Osteoblast (primary cell): ENCODE results near the gene MYOM3. TPM values are rescaled to one million over a fixed set of nuclear protein-coding genes. Genes with fewer than 3 reads are reported as not detected.
"Not testable (repeated sequence)": the region's sequence is repeated elsewhere in the genome, so short reads cannot be mapped to it uniquely, and the experiment has no call there.

Experiments
- DNase-seq: peaks from one replicate; pipeline ENCODE4 v3.0.0; 2011; ENCODE audit warnings: low spot score, mixed read lengths; ENCODE audit not compliant: insufficient read length; ENCODE audit errors: missing footprints
- H2AFZ ChIP-seq: 2 replicates; pipeline ENCODE4 v1.6.0; 2011; ENCODE audit warnings: mild to moderate bottlenecking, low read length
- H3K27ac ChIP-seq: 2 replicates; pipeline ENCODE4 v1.5.1; 2011; ENCODE audit warnings: mild to moderate bottlenecking, low read depth, low read length, moderate library complexity
- H3K27me3 ChIP-seq: 2 replicates; pipeline ENCODE4 v1.6.0; 2012; ENCODE audit warnings: mild to moderate bottlenecking, control low read depth, inconsistent platforms, low read length, moderate library complexity; ENCODE audit not compliant: insufficient read depth
- H3K36me3 ChIP-seq: 2 replicates; pipeline ENCODE4 v1.5.1; 2011; ENCODE audit warnings: mild to moderate bottlenecking, low read length, control low read depth, moderate library complexity; ENCODE audit not compliant: insufficient read depth
- H3K4me1 ChIP-seq: 2 replicates; pipeline ENCODE4 v1.5.1; 2011; ENCODE audit warnings: mild to moderate bottlenecking, low read length, control low read depth, moderate library complexity; ENCODE audit not compliant: insufficient read depth
- H3K4me2 ChIP-seq: 2 replicates; pipeline ENCODE4 v1.6.0; 2011; ENCODE audit warnings: mild to moderate bottlenecking, low read length; ENCODE audit not compliant: insufficient read depth
- H3K4me3 ChIP-seq: fragments of 200-600 bp; sonication (generic); 3 replicates; pipeline ENCODE4 v1.5.1; 2012; ENCODE audit warnings: mild to moderate bottlenecking, low read length, inconsistent platforms; ENCODE audit not compliant: insufficient read depth
- H3K79me2 ChIP-seq: 2 replicates; pipeline ENCODE4 v1.6.0; 2012; ENCODE audit warnings: mild to moderate bottlenecking, low read length, control low read depth, inconsistent platforms; ENCODE audit not compliant: insufficient read depth
- H3K9me3 ChIP-seq: 2 replicates; pipeline ENCODE4 v1.5.1; 2011; ENCODE audit warnings: low read depth, low read length, control low read depth
- H4K20me1 ChIP-seq: 2 replicates; pipeline ENCODE4 v1.6.0; 2012; ENCODE audit warnings: mild to moderate bottlenecking, low read length, control low read depth; ENCODE audit not compliant: insufficient read depth
- total RNA-seq: library from RNA; depleted of rRNA; stranded (reverse); fragments of >200 nt; gene quantifications from 2 replicates; pipeline ENCODE4 v1.2.3, GENCODE V29; 2012
- TF ChIP-seq, protein P1 (sequence below): IDR thresholded peaks from 2 replicates; pipeline ENCODE4 v1.5.1; 2011; ENCODE audit warnings: mild to moderate bottlenecking, low read depth, low read length, moderate library complexity; ENCODE audit errors: extremely low read depth

The MYOM3 gene
- total RNA-seq, 1 donor, result under 0.01 TPM

DNA sequence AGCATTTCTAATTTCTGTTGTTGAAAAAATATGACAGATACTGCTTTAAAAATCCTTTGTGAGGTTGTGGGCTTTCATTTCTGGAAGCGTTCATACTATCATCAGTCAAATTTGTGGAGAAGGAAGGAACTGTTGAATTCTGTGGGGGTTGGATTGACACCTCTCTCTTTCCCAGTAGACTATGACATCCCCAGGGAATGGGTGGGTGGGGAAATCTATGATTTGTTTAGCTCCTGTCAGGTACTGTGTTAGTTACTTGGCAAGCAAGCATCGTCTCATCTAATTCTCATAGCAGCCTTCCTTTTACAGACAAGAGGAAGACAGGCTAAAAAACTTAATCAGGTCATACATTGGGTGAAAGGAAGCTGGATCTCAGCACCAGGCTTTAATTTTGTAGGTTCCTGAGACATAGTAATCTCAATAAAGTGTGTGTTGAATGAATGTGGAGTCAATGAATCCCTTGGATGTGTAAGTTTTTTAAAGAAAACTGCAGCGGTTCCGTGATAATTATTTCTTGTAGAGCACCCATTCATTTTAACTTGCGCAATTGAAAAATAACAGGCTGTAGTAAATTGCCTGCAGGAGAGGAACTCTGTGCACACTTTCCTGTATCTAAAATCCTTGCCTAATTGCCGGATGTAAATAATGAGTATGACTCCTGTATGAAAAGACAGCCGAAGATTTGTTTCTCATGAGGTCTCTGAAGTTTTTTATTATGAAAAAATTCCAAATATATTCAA lies 60.6 kb downstream of the MYOM3 start:
- no peak for DNase-seq
- Histone ChIP-seq H3K9me3 (no peaks in the 10 kb centered on the region), H3K36me3 (no peaks in the 10 kb centered on the region), H3K79me2 (no peaks in the 10 kb centered on the region), H3K4me3 (no peak overlapping the region), H4K20me1 (no peaks in the 10 kb centered on the region), H3K27ac (no peak overlapping the region), H3K4me2 (no peak overlapping the region), H3K4me1 (peaks cover 13% of the 10 kb centered on the region), H2AFZ (peak overlapping the region; percentile 25), H3K27me3 (no peaks in the 10 kb centered on the region)
- TF ChIP-seq, protein P1, sequence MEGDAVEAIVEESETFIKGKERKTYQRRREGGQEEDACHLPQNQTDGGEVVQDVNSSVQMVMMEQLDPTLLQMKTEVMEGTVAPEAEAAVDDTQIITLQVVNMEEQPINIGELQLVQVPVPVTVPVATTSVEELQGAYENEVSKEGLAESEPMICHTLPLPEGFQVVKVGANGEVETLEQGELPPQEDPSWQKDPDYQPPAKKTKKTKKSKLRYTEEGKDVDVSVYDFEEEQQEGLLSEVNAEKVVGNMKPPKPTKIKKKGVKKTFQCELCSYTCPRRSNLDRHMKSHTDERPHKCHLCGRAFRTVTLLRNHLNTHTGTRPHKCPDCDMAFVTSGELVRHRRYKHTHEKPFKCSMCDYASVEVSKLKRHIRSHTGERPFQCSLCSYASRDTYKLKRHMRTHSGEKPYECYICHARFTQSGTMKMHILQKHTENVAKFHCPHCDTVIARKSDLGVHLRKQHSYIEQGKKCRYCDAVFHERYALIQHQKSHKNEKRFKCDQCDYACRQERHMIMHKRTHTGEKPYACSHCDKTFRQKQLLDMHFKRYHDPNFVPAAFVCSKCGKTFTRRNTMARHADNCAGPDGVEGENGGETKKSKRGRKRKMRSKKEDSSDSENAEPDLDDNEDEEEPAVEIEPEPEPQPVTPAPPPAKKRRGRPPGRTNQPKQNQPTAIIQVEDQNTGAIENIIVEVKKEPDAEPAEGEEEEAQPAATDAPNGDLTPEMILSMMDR, result no peak

DNA sequence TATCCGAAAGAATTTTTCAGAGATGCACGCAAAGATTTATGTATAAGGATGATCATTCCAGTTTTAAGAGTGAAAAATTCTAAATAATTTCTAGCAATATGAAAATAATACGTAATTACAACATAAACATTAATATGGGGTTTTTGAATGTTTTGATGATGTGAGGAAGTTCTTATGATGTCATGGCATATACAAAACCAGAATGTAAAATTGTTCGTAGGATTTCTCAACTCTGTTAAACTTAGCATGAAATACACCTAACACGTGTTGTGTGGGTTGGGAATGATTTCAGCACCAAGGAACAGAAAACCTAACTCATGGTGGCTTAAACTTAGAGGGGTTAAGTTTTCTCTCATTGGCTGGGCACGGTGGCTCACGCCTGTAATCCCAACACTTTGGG lies 62.2 kb downstream of the MYOM3 start:
- H4K20me1 ChIP-seq, result no peaks in the 10 kb centered on the region
- no peak overlapping the region for H3K4me2 ChIP-seq
- no peaks in the 10 kb centered on the region for H3K9me3 ChIP-seq
- TF ChIP-seq, protein P1, result no peak
- no peak overlapping the region for H2AFZ ChIP-seq
- no peak overlapping the region for H3K27ac ChIP-seq
- no peaks in the 10 kb centered on the region for H3K27me3 ChIP-seq
- no peak for DNase-seq
- H3K4me1 ChIP-seq, result peaks cover 23% of the 10 kb centered on the region
- no peaks in the 10 kb centered on the region for H3K36me3 ChIP-seq
- H3K79me2 ChIP-seq, result no peaks in the 10 kb centered on the region
- H3K4me3 ChIP-seq, result no peak overlapping the region

DNA sequence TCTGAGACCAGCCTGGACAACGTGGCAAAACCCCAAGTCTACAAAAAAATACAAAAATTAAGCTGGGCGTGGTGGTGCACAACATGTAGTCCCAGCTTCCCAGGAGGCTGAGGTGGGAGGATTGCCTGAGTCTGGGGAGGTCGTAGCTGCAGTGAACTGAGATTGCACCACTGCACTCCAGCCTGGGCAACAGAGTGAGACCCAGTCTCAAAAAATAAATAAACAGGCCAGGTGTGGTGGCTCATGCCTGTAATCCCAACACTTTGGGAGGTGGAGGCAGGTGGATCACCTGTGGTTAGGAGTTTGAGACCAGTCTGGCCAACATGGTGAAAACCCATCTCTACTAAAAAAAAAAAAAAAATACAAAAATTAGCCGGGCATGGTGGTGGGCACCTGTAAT lies 63.0 kb downstream of the MYOM3 start:
- not testable (repeated sequence) for H2AFZ ChIP-seq, H3K4me2 ChIP-seq, H3K27me3 ChIP-seq, H4K20me1 ChIP-seq, DNase-seq, H3K36me3 ChIP-seq, H3K4me3 ChIP-seq, H3K27ac ChIP-seq, H3K79me2 ChIP-seq, H3K9me3 ChIP-seq
- H3K4me1 ChIP-seq, result peaks cover 23% of the 10 kb centered on the region

DNA sequence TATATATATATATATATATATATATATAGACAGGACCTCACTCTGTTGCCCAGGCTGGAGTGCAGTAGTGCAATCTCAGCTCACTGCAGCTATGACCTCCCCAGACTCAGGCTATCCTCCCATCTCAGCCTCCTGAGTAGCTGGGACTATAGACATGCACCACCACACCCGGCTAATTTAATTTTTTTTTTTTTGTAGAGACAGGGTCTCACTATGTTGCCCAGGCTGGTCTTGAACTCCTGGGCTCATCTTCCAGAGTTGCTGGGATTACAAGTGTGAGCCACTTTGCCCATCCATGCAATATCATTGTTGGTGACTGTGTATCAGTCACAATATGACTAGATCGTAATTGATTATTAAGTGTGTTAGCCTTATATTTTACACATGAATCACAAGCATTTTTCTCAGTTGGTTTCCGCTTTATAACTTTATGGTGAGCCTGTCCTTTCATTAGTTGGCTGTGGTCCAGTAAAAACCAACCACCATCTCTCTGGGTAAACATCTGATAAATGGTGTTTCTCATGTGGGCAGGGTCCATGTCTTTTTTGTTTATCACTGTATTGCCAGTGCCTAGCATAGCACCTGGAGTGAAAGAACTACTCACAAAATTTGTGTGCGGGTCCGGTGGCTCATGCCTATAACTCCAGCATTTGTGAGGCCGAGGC lies 63.6 kb downstream of the MYOM3 start:
- peaks cover 23% of the 10 kb centered on the region for H3K4me1 ChIP-seq
- H3K4me2 ChIP-seq, result no peak overlapping the region
- no peak overlapping the region for H3K27ac ChIP-seq
- H3K36me3 ChIP-seq, result no peaks in the 10 kb centered on the region
- no peaks in the 10 kb centered on the region for H3K9me3 ChIP-seq
- no peak overlapping the region for H2AFZ ChIP-seq
- H3K4me3 ChIP-seq, result no peak overlapping the region
- no peaks in the 10 kb centered on the region for H4K20me1 ChIP-seq
- DNase-seq, result no peak
- TF ChIP-seq, protein P1, result no peak
- no peaks in the 10 kb centered on the region for H3K79me2 ChIP-seq
- no peaks in the 10 kb centered on the region for H3K27me3 ChIP-seq
